RPMI8226 (cell line): ENCODE results near the gene KLRC1.
"Not testable (repeated sequence)": the region's sequence is repeated elsewhere in the genome, so short reads cannot be mapped to it uniquely, and the experiment has no call there.

Experiments used
- DNase-seq: peaks from one replicate; pipeline ENCODE4 v3.0.0-alpha.2; 2015

Gene KLRC1

GRCh38 chr12:10409392-10409791 is 43.8 kb downstream of the KLRC1 start, which contains the start of gene KLRC4:
KLRC4 (minus strand) TSS chr12:10409757; CDS start chr12:10409575, 182 bp downstream.
- DNase-seq: no peak

- no peak for DNase-seq
Observed at GRCh38 chr12:10408842-10409241, 44.3 kb downstream of the KLRC1 start.

- no peak for DNase-seq
Observed at GRCh38 chr12:10406725-10407124, 46.5 kb downstream of the KLRC1 start.

- no peak for DNase-seq
Observed at GRCh38 chr12:10405294-10405693, 47.9 kb downstream of the KLRC1 start.

GRCh38 chr12:10404798-10405197 is 48.4 kb downstream of the KLRC1 start:
- DNase-seq: no peak

- no peak for DNase-seq
Observed at GRCh38 chr12:10400829-10401228, 52.3 kb downstream of the KLRC1 start.

GRCh38 chr12:10398168-10398567 is 55.0 kb downstream of the KLRC1 start:
- no peak for DNase-seq

- DNase-seq: no peak
Observed at GRCh38 chr12:10397296-10397695, 55.9 kb downstream of the KLRC1 start.

- DNase-seq: not testable (repeated sequence)
Observed at GRCh38 chr12:10396176-10396575, 57.0 kb downstream of the KLRC1 start.
